GM12872 (cell line): Measurements from ENCODE around the gene CHRND.

Experiments used
- TF ChIP-seq, protein P1 (sequence below): IDR thresholded peaks from 3 replicates; pipeline ENCODE4 v1.5.1; 2011; ENCODE audit warnings: low read depth, mild to moderate bottlenecking, low read length, moderate library complexity; ENCODE audit not compliant: insufficient read depth

The CHRND gene

DNA sequence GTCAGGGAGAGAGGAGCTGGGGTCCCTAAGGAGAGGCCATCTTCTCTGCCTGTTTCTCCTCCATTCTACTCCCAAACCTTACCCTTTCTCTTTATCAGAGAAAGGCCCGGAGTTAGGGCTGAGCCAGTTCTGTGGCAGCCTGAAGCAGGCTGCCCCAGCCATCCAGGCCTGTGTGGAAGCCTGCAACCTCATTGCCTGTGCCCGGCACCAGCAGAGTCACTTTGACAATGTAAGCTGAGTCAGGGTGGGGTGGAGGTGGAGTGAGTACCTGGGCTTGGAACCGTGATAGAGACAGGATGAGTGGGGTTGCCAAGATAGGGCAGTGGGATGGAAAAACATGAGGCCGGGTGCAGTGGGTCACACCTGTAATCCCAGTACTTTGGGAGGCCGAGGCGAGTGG is 18.7 kb downstream of the CHRND start:
- TF ChIP-seq, protein P1, sequence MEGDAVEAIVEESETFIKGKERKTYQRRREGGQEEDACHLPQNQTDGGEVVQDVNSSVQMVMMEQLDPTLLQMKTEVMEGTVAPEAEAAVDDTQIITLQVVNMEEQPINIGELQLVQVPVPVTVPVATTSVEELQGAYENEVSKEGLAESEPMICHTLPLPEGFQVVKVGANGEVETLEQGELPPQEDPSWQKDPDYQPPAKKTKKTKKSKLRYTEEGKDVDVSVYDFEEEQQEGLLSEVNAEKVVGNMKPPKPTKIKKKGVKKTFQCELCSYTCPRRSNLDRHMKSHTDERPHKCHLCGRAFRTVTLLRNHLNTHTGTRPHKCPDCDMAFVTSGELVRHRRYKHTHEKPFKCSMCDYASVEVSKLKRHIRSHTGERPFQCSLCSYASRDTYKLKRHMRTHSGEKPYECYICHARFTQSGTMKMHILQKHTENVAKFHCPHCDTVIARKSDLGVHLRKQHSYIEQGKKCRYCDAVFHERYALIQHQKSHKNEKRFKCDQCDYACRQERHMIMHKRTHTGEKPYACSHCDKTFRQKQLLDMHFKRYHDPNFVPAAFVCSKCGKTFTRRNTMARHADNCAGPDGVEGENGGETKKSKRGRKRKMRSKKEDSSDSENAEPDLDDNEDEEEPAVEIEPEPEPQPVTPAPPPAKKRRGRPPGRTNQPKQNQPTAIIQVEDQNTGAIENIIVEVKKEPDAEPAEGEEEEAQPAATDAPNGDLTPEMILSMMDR = no peak

DNA sequence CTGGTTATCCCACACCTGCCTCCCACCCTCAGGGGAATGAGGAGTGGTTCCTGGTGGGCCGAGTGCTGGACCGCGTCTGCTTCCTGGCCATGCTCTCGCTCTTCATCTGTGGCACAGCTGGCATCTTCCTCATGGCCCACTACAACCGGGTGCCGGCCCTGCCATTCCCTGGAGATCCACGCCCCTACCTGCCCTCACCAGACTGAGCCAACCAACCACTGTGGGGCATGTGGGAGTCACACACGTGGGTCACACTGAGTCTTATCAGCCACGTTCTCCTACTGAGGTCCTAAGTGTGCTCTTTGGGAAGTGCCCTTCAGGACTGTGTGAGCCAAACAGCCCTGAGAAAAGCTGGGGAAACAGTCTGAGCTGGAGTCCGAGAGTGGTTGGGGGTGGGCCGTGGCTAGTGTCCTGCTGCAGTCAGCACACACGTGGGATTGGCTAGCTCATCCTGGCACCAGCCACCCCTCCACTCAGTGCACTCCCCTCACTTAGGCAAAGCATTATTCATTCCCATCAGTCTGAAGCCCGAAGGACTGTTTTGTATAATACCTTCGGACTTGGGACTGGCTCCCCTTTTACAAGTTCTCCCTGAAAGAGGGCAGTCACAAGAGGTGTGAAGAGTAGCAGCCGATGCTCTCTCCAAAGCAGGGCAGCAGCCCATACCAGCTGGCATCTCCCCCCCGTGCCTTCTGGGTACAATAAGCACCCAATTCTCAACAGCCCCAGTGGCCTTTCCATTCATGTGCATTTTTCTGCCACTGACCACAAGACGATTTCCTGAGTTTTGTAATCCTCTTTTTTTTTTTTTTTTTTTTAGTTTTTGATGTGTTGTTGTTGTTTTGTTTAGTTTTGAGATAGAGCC is 19.8 kb downstream of the CHRND start:
- TF ChIP-seq, protein P1 = no peak

- TF ChIP-seq, protein P1 = no peak
Measured at GRCh38 chr2:232547991-232548390, 22.0 kb downstream of the CHRND start.

GRCh38 chr2:232549655-232550353 is 23.8 kb downstream of the CHRND start:
- TF ChIP-seq, protein P1 = no peak

- TF ChIP-seq, protein P1 = 0 out of 3 replicates have a peak, but pooled peaks have one; percentile 8
Measured at GRCh38 chr2:232550354-232551249, 24.6 kb downstream of the CHRND start, which contains the start of the genes EIF4E2 and TIGD1. Gene EIF4E2 (plus strand): TSS chr2:232550689. CDS start chr2:232550725, 36 bp downstream. Gene TIGD1 (minus strand): TSS chr2:232550557. CDS start chr2:232549882, 675 bp downstream.

- TF ChIP-seq, protein P1 = no peak
Measured at GRCh38 chr2:232551250-232551638, 25.3 kb downstream of the CHRND start.

GRCh38 chr2:232551776-232552175 is 25.8 kb downstream of the CHRND start:
- TF ChIP-seq, protein P1 = no peak
